IPS-NIHi7 (cell line): ENCODE results near the gene HS3ST5.
"Not testable (repeated sequence)": the region's sequence is repeated elsewhere in the genome, so short reads cannot be mapped to it uniquely, and the experiment has no call there.

Source experiments
- DNase-seq: peaks from one replicate; pipeline ENCODE4 v3.0.0; 2012; ENCODE audit warnings: mixed read lengths; ENCODE audit errors: extremely low spot score

The HS3ST5 gene

DNA sequence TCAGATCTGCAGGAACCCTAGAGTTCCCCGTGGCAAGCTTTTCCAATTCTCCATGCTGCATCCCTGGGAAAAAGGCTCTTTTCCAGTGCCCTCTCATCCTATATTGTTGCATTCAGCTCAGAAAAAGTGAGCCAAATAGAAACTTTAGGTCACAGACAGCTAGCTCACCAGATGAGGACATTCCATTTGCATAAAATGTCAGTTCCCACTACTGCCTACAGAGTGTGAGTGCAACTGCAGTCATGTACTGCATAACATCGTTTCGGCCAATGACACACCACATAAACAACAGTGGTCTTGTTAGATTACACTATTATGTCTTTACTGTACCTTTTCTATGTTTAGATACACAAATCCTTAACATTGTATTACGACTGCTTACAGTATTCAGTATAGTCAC, 8.6 kb downstream of the HS3ST5 start:
- DNase-seq = no peak

GRCh38 chr6:114327074-114327473, 15.7 kb downstream of the HS3ST5 start:
- DNase-seq = no peak

DNA sequence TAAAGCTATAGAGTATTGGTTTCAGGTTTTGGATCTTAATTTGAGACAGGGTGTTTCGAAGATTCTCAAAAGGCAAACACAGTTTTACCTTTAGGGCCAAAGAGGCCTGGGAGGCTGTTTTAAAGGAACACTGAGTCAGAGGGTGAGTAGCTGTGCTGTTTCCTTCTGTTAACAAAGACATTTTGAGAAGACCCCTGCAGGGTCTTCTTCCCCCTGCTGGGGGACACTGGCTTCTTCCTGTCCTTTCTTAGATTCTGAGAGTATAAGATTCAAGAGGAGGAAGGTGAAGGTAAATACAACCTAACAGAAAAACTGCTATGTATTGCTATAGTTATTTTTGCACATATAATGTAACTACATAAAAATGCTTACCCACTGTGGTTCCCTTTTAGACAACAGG, 19.0 kb downstream of the HS3ST5 start:
- peak; percentile 51 for DNase-seq

- DNase-seq = no peak
Measured at GRCh38 chr6:114319749-114320148, 23.1 kb downstream of the HS3ST5 start.

DNA sequence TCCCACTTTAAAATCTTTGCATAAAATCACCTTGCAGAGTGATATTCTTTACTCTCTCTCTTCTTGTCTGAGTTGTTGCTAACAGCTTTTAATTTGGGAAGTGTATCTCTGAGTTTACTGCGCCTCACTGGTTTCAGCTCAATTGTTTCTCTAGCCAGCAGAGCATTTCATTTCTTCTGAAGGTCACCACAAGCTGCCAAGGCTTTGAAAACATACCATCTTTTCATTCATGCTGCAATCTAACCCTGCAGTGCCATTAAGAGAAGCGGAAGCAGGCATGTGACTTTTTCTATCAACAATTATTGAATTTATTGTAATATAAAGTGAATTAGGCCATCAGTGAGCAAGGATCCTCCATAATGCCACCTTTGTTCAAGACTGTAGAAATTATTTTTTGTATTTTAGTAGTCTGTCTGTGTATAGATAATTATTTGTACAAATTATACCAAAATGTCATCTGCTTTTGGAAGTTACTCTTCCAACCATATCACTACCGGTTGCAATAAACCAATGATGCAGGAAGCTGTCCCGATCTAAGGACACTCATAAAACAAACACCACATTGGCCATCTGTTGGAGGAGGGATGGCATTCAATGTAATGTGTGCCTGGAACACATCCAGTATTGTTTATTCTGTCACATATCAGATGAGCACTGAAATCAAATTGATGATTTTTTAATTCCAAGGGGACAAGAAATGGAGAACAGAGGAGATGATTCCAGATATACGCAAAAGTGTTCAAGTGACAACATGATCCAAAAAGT, 26.8 kb downstream of the HS3ST5 start:
- DNase-seq = no peak

DNA sequence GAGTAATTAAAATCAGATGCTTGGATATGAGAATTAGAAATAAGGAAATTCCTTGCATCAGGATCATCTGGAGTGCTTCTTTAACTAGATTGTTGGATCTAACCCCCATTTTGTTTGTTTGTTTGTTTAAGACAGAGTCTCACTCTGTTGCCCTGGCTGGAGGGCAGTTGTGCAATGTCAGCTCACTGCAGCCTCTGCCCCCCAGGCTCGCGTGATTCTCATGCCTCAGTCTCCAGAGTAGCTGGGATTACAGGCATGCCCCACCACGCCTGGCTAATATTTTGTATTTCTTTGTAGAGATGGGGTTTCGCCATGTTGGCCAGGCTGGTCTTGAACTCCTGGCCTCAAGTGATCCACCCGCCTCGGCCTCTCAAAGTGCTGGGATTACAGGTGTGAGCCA, 29.0 kb downstream of the HS3ST5 start:
- not testable (repeated sequence) for DNase-seq

DNA sequence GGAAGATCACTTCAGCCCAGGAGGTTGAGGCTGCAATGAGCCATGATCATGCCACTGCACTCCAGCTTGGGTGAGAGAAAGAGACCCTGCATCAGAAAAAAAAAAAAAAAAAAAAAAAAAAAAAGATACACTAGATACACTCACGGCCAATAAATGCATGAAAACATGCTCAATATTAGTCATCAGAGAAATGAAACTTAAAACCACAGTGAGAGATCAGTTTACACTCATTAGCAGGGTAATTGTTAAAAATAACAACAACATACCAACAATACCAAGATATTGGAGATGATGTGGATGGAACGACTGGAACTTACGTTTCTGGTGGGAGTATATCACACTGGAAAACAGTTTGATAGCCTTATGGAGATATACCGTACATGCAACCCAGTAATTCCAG, 29.9 kb downstream of the HS3ST5 start:
- DNase-seq = no peak

- DNase-seq = no peak
Measured at GRCh38 chr6:114310053-114310452, 32.8 kb downstream of the HS3ST5 start.

GRCh38 chr6:114304304-114304887, 38.4 kb downstream of the HS3ST5 start:
- no peak for DNase-seq

- DNase-seq = no peak
Measured at GRCh38 chr6:114301596-114302219, 41.1 kb downstream of the HS3ST5 start.

DNA sequence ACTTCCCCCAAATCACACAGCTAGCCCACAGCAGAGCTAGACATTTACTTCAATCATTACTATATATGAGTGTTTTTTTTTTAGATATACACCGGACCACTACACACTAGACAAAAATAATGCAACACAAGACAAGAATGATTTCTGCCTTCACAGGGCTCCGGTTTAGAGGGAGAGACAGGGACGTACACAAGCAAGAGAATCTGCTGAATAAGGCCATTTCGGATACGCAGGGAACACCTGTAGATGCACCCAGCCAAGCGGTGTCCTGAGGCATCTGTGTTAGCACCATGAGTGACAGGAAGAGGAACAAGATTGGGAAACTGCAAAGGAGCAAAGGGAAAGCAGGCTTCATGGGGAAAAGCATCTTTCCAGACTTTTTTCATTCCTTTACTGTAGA, 45.7 kb downstream of the HS3ST5 start:
- no peak for DNase-seq

- no peak for DNase-seq
Measured at GRCh38 chr6:114292431-114292830, 50.4 kb downstream of the HS3ST5 start.

GRCh38 chr6:114291428-114291827, 51.4 kb downstream of the HS3ST5 start:
- no peak for DNase-seq

GRCh38 chr6:114290864-114291263, 52.0 kb downstream of the HS3ST5 start:
- no peak for DNase-seq

DNA sequence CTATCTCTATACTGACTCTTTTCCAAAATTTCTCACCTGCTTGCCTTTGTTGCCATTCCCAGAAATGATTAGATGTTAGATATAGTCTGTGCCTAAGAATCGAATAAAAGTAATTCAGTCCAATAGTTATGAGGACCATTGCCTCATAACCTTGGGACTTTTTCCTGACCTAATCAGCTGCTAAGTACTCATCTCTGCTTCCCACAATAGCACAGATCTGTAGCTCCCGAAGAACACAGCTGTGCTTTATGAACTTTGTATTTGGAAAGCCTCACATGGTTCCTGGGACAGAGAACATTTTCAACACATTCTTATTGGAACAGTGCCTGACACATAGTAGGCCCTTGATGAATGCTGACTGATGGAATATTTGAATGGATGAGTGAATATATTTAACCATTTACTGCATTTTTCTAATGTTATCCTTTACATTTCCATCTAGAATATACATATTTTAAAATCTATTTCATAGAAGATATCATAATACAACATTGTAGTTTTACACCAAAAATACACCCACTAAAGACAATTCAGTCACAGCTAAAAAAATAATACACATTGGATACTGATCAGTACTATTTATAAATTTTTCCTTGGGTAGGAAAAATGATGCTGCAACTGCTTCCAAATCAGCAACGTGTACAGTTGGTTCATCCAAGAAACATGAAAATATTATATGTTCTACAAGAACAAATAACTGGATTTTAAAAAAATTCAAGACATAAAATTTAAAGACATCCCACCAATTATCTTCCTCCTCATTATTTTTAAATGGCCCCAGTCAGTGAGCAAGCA, 53.9 kb downstream of the HS3ST5 start:
- DNase-seq = no peak

DNA sequence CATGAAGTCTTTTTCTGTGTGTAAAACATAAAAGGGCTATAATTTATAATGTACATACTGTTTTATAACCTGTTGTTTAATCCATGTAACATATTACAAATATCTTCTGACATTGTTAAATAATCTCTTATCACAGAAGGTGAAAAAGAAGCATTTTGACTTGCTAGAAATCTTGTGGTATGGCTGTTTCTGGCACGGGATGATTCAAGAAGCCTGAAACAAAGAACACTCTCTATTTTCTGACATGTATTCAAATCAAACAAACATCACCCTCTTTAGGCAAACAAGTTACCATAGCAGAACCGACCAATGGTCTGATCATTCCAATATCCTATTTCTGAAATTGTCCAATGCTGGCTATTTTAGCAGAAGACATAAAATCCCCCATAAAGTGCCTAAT, 55.4 kb downstream of the HS3ST5 start:
- no peak for DNase-seq

- DNase-seq = no peak
Measured at GRCh38 chr6:114286211-114286610, 56.6 kb downstream of the HS3ST5 start.

DNA sequence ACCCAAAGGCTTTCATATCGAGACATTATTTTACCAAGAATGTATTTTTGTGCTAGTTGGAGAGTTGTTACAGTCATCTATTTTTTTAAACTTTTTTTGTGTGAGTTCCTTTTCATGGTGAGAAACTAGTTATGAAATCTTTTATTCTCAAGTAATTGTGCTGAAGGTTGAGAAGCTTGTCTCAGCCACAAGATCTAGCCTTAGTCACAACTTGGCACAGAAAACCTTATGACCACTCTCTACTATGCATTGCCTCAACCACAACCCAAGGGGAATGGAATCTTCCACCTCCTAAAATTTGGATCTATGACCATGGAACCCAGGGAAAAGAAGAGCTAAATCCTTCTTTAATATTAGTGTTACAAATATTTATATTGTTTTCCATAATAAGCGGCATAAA, 58.5 kb downstream of the HS3ST5 start:
- DNase-seq = no peak

GRCh38 chr6:114282292-114282691, 60.5 kb downstream of the HS3ST5 start:
- DNase-seq = no peak

GRCh38 chr6:114281496-114281895, 61.3 kb downstream of the HS3ST5 start:
- no peak for DNase-seq

DNA sequence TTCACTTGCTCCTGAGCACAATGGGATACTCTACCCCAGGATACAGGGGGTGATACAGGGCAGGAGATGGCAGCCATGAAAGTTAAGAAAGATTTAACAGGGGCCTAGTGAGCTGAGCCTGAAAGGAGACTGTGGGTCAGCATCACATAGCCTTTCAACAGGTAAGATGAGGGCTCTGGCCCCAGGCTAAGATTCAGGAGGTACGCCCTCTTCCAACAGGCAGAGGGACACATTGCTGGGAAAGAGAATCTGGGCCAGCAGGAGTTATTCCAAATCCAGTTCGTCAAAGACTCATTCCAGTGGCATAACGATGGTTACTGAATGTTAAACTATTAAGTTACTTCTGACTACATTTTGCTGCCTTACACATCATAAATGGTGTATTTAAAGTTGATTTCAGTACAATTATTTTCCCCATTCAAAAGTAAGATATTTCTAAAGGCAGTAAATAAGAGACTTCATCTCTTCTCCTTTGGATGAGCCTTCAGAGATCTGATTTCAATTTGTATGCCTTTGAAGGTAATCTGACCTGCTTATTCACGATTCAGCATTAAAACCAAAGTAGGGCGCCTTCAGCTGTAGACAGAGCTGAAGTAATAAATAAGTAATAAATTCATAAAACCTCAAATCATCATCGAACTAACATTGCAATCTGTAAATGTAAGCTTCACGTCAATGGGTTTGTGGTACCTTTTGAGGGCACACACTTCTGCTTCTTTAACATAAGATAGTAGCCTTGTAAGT, 62.4 kb downstream of the HS3ST5 start:
- no peak for DNase-seq

- no peak for DNase-seq
Measured at GRCh38 chr6:114277220-114277619, 65.6 kb downstream of the HS3ST5 start.
